DOHH2 (cell line): ENCODE measurements around the gene NUMB.

Experiments used
- CTCF ChIP-seq: fragments of 200-600 bp; sonication (generic); IDR thresholded peaks from one replicate; pipeline ENCODE4 v1.5.1; 2014; ENCODE audit warnings: antibody characterized with exemption, mild to moderate bottlenecking, low read depth, low read length; ENCODE audit not compliant: poor library complexity, severe bottlenecking
- EZH2phosphoT487 ChIP-seq: fragments of 200-600 bp; sonication (generic); IDR thresholded peaks from 2 replicates; pipeline ENCODE4 v1.6.1; 2017; ENCODE audit warnings: borderline replicate concordance, mild to moderate bottlenecking, antibody characterized with exemption, low read length, moderate library complexity, mixed read lengths

GRCh38 chr14:73477618-73478266, 19.4 kb upstream of the NUMB start:
- TF ChIP-seq CTCF (no peak), EZH2phosphoT487 (no peak)
